MM.1S (cell line): Measurements from ENCODE around the gene SLC8A1.
"Not testable (repeated sequence)": the region's sequence is repeated elsewhere in the genome, so short reads cannot be mapped to it uniquely, and the experiment has no call there.

Experiments used
- DNase-seq: peaks from one replicate; pipeline ENCODE4 v3.0.0-alpha.2; 2015
- H2AFZ ChIP-seq: fragments of 300-600 bp; sonication (generic); 2 replicates; pipeline ENCODE4 v1.6.0; 2016; ENCODE audit warnings: antibody characterized with exemption, low read length
- H3F3A ChIP-seq: fragments of 300-600 bp; sonication (generic); 2 replicates; pipeline ENCODE4 v1.6.1; 2016; ENCODE audit warnings: mild to moderate bottlenecking, antibody characterized with exemption, low read length, moderate library complexity, mixed read lengths; ENCODE audit not compliant: insufficient read depth
- H3K27ac ChIP-seq: fragments of 300-600 bp; sonication (generic); 2 replicates; pipeline ENCODE4 v1.5.1; 2016; ENCODE audit warnings: mild to moderate bottlenecking, low read length
- H3K27me3 ChIP-seq: fragments of 300-600 bp; sonication (generic); replicated peaks from 2 replicates; pipeline ENCODE4 v1.6.0; 2016; ENCODE audit warnings: low read length; ENCODE audit not compliant: insufficient read depth
- H3K36me3 ChIP-seq: fragments of 300-600 bp; sonication (generic); replicated peaks from 2 replicates; pipeline ENCODE4 v1.6.1; 2016; ENCODE audit warnings: mild to moderate bottlenecking, low read length, mixed read lengths; ENCODE audit not compliant: insufficient read depth
- H3K4me1 ChIP-seq: fragments of 300-600 bp; sonication (generic); 2 replicates; pipeline ENCODE4 v1.6.1; 2016; ENCODE audit warnings: low read length, mixed read lengths
- H3K4me2 ChIP-seq: fragments of 300-600 bp; sonication (generic); 2 replicates; pipeline ENCODE4 v1.6.0; 2016; ENCODE audit warnings: low read depth, low read length
- H3K4me3 ChIP-seq: fragments of 300-600 bp; sonication (generic); 2 replicates; pipeline ENCODE4 v1.5.1; 2016; ENCODE audit warnings: low read length, mixed read lengths
- H3K79me2 ChIP-seq: fragments of 300-600 bp; sonication (generic); 2 replicates; pipeline ENCODE4 v1.6.1; 2016; ENCODE audit warnings: mixed run types, low read length, mixed read lengths
- H3K9ac ChIP-seq: fragments of 300-600 bp; sonication (generic); 2 replicates; pipeline ENCODE4 v1.6.1; 2016; ENCODE audit warnings: low read length, mixed read lengths
- H3K9me2 ChIP-seq: fragments of 300-600 bp; sonication (generic); replicated peaks from 2 replicates; pipeline ENCODE4 v1.6.1; 2016; ENCODE audit warnings: mild to moderate bottlenecking, low read length, mixed read lengths; ENCODE audit not compliant: insufficient read depth
- H3K9me3 ChIP-seq: fragments of 300-600 bp; sonication (generic); replicated peaks from 2 replicates; pipeline ENCODE4 v1.6.1; 2016; ENCODE audit warnings: mild to moderate bottlenecking, low read length, mixed read lengths; ENCODE audit not compliant: insufficient read depth
- H4K20me1 ChIP-seq: fragments of 300-600 bp; sonication (generic); 2 replicates; pipeline ENCODE4 v1.6.1; 2016; ENCODE audit warnings: mild to moderate bottlenecking, low read length, moderate library complexity, mixed read lengths; ENCODE audit not compliant: insufficient read depth
- CTCF ChIP-seq: fragments of 300-600 bp; sonication (generic); IDR thresholded peaks from 2 replicates; pipeline ENCODE4 v1.5.1; 2016; ENCODE audit warnings: antibody characterized with exemption, low read length, mixed read lengths
- EZH2 ChIP-seq: fragments of 300-600 bp; sonication (generic); optimal IDR thresholded peaks from 2 replicates; pipeline ENCODE3; 2017; ENCODE audit warnings: low read depth, mild to moderate bottlenecking, antibody characterized with exemption, low read length, mixed read lengths
- EZH2phosphoT487 ChIP-seq: fragments of 300-600 bp; sonication (generic); IDR thresholded peaks from 2 replicates; pipeline ENCODE4 v1.6.1; 2018; ENCODE audit warnings: antibody characterized with exemption, low read length

The SLC8A1 gene

GRCh38 chr2:40087434-40087833 lies 364.5 kb downstream of the SLC8A1 start:
- no peak for DNase-seq
- H3K9me3 ChIP-seq = no peaks in the 10 kb centered on the region
- no peaks in the 10 kb centered on the region for H3F3A ChIP-seq
- H3K27ac ChIP-seq = no peak overlapping the region
- H3K9me2 ChIP-seq = no peaks in the 10 kb centered on the region
- H3K36me3 ChIP-seq = no peaks in the 10 kb centered on the region
- no peak overlapping the region for H2AFZ ChIP-seq
- TF ChIP-seq EZH2 = no peak
- TF ChIP-seq EZH2phosphoT487 = no peak
- TF ChIP-seq CTCF = no peak
- H3K9ac ChIP-seq = no peak overlapping the region
- H3K4me1 ChIP-seq = no peaks in the 10 kb centered on the region
- no peak overlapping the region for H3K4me3 ChIP-seq
- H3K79me2 ChIP-seq = no peaks in the 10 kb centered on the region
- H3K27me3 ChIP-seq = no peaks in the 10 kb centered on the region
- H3K4me2 ChIP-seq = no peak overlapping the region
- no peaks in the 10 kb centered on the region for H4K20me1 ChIP-seq

GRCh38 chr2:40085786-40086185 lies 366.1 kb downstream of the SLC8A1 start:
- Histone ChIP-seq H3K9me3 (no peaks in the 10 kb centered on the region), H3K4me2 (no peak overlapping the region), H3K27ac (no peak overlapping the region), H3K9ac (no peak overlapping the region), H3K79me2 (no peaks in the 10 kb centered on the region), H3K9me2 (no peaks in the 10 kb centered on the region), H3K27me3 (no peaks in the 10 kb centered on the region), H3K36me3 (no peaks in the 10 kb centered on the region), H3F3A (no peaks in the 10 kb centered on the region), H3K4me1 (no peaks in the 10 kb centered on the region), H2AFZ (no peak overlapping the region), H3K4me3 (no peak overlapping the region), H4K20me1 (no peaks in the 10 kb centered on the region)
- TF ChIP-seq EZH2phosphoT487 = no peak
- no peak for TF ChIP-seq EZH2
- no peak for TF ChIP-seq CTCF
- DNase-seq = no peak

GRCh38 chr2:40073336-40073735 lies 378.6 kb downstream of the SLC8A1 start:
- H2AFZ ChIP-seq, H3K4me2 ChIP-seq, H3K27me3 ChIP-seq, H3F3A ChIP-seq, H3K36me3 ChIP-seq, H3K9me3 ChIP-seq, H3K79me2 ChIP-seq, DNase-seq, H3K9ac ChIP-seq, H3K9me2 ChIP-seq, H4K20me1 ChIP-seq, H3K4me3 ChIP-seq, H3K27ac ChIP-seq, H3K4me1 ChIP-seq: not testable (repeated sequence)

- H3K4me3 ChIP-seq = no peak overlapping the region
- no peak overlapping the region for H3K27ac ChIP-seq
- H3K4me2 ChIP-seq = no peak overlapping the region
- H3F3A ChIP-seq = no peaks in the 10 kb centered on the region
- TF ChIP-seq EZH2phosphoT487 (no peak), EZH2 (no peak), CTCF (no peak)
- H3K9me2 ChIP-seq = no peaks in the 10 kb centered on the region
- no peak for DNase-seq
- no peak overlapping the region for H3K9ac ChIP-seq
- H3K9me3 ChIP-seq = no peaks in the 10 kb centered on the region
- no peaks in the 10 kb centered on the region for H3K79me2 ChIP-seq
- H2AFZ ChIP-seq = no peak overlapping the region
- H4K20me1 ChIP-seq = no peaks in the 10 kb centered on the region
- no peaks in the 10 kb centered on the region for H3K4me1 ChIP-seq
- no peaks in the 10 kb centered on the region for H3K36me3 ChIP-seq
- H3K27me3 ChIP-seq = no peaks in the 10 kb centered on the region
Measured at GRCh38 chr2:40072442-40073232, 379.3 kb downstream of the SLC8A1 start.
